PC-9 (cell line): Measurements from ENCODE around the gene TSPOAP1.

Source experiments
- EZH2 ChIP-seq: fragments of 200-600 bp; sonication (generic); IDR thresholded peaks from 2 replicates; pipeline ENCODE4 v1.8.0; 2017; ENCODE audit warnings: antibody characterized with exemption, low read depth
- TF ChIP-seq, protein P1 (sequence below): fragments of 200-600 bp; sonication (generic); conservative IDR thresholded peaks from 2 replicates; pipeline ENCODE4 v1.6.1; 2017; ENCODE audit warnings: mixed run types, antibody characterized with exemption, mild to moderate bottlenecking, moderate library complexity

DNA sequence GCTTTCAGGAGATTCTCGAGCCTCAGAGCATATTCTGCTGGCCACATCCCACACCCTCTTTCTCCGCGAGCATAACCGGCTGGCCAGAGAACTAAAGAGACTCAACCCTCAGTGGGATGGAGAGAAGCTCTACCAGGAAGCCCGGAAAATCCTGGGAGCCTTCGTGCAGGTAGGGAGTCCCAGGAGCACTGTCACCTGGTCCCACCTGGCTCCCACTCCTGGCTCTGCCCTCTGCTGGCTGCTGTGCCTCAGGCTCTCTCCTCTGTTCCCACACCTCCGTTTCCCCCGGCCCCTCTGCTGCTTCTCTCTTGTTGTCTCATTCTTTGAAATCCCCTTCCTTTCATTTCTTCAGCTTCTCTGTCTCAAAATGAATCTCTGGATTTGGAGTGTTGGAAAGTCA, 73.8 kb downstream of the TSPOAP1 start:
- TF ChIP-seq, protein P1, sequence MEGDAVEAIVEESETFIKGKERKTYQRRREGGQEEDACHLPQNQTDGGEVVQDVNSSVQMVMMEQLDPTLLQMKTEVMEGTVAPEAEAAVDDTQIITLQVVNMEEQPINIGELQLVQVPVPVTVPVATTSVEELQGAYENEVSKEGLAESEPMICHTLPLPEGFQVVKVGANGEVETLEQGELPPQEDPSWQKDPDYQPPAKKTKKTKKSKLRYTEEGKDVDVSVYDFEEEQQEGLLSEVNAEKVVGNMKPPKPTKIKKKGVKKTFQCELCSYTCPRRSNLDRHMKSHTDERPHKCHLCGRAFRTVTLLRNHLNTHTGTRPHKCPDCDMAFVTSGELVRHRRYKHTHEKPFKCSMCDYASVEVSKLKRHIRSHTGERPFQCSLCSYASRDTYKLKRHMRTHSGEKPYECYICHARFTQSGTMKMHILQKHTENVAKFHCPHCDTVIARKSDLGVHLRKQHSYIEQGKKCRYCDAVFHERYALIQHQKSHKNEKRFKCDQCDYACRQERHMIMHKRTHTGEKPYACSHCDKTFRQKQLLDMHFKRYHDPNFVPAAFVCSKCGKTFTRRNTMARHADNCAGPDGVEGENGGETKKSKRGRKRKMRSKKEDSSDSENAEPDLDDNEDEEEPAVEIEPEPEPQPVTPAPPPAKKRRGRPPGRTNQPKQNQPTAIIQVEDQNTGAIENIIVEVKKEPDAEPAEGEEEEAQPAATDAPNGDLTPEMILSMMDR = no peak
- TF ChIP-seq EZH2 = no peak
